Measurements from ENCODE around the gene GALNT10. TPM values are rescaled to one million over a fixed set of nuclear protein-coding genes. Genes with fewer than 3 reads are reported as not detected.

GALNT10 gene
- total RNA-seq, 1 donor from 2014 or later: 57.6 TPM

DNA sequence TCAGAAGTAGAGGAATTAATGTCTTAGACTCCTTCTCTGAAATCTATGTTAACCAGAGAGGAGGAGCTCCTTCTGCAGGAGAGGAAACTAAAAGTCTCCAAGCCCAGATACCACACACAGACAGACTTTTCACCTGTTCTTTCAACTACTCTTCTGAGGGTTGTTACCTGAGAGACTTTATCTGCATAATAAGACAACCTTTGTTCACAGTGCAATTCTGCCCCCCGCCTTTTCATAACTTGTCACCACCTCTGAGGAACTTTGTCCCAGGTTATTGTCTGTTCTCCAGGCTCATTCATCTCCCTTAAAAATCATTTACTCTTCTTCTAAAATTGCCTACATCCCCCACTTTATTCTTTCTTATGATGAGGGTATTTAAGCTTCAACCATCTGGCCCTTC lies 9.4 kb upstream of the GALNT10 start:
- Histone ChIP-seq H3K27me3 (ENCODE audit: low read depth) (no peaks in the 10 kb centered on the region), H3K9me3 (no peaks in the 10 kb centered on the region), H3K4me1 (no peaks in the 10 kb centered on the region), H3K4me3 (no peak overlapping the region), H3K27ac (no peak overlapping the region), H3K36me3 (no peaks in the 10 kb centered on the region)
- intact Hi-C loops (cut with DNase I): no loop called here
- TF ChIP-seq, protein P1, sequence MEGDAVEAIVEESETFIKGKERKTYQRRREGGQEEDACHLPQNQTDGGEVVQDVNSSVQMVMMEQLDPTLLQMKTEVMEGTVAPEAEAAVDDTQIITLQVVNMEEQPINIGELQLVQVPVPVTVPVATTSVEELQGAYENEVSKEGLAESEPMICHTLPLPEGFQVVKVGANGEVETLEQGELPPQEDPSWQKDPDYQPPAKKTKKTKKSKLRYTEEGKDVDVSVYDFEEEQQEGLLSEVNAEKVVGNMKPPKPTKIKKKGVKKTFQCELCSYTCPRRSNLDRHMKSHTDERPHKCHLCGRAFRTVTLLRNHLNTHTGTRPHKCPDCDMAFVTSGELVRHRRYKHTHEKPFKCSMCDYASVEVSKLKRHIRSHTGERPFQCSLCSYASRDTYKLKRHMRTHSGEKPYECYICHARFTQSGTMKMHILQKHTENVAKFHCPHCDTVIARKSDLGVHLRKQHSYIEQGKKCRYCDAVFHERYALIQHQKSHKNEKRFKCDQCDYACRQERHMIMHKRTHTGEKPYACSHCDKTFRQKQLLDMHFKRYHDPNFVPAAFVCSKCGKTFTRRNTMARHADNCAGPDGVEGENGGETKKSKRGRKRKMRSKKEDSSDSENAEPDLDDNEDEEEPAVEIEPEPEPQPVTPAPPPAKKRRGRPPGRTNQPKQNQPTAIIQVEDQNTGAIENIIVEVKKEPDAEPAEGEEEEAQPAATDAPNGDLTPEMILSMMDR (IDR thresholded peaks at IDR 0.05): no peak
- ATAC-seq (no peak), DNase-seq (no peak)

DNA sequence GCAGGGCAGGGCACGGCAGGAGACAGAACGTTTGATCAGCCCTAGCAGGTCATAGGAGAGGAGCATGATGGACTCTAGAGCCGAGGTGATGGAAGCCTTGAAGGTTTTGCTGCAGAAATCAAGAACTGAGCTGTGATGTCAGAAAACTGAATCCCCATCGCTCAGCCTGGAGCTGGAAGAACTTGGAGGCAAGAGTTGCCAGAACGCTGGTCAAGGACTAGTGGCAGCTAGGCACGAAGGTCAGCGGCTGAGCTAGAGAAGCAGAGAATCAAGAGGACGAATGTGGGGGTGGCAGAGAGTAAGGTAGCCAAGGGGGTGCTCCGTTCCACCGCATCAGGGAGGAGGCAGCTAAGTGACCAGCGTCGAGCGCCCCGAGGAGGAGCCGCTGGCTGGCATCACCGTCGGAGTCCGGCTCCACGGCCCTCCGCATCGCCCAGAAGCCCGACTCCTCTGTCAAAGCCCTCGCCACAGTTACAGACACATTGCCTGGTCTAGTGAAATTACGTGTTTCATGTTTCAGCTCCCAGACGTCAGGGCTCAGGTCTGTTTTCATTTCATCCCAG lies 1.2 kb upstream of the GALNT10 start:
- Histone ChIP-seq H3K36me3 (no peaks in the 10 kb centered on the region), H3K27ac (peak overlapping the region; percentile 83), H3K4me1 (peaks cover 43% of the 10 kb centered on the region), H3K9me3 (no peaks in the 10 kb centered on the region), H3K4me3 (peak overlapping the region; percentile 100), H3K27me3 (ENCODE audit: low read depth) (no peaks in the 10 kb centered on the region)
- intact Hi-C loops (cut with DNase I): no loop called here
- ATAC-seq (peak; percentile 30 to 55), DNase-seq (peak; percentile 59)
- TF ChIP-seq, protein P1 (IDR thresholded peaks at IDR 0.05): no peak

DNA sequence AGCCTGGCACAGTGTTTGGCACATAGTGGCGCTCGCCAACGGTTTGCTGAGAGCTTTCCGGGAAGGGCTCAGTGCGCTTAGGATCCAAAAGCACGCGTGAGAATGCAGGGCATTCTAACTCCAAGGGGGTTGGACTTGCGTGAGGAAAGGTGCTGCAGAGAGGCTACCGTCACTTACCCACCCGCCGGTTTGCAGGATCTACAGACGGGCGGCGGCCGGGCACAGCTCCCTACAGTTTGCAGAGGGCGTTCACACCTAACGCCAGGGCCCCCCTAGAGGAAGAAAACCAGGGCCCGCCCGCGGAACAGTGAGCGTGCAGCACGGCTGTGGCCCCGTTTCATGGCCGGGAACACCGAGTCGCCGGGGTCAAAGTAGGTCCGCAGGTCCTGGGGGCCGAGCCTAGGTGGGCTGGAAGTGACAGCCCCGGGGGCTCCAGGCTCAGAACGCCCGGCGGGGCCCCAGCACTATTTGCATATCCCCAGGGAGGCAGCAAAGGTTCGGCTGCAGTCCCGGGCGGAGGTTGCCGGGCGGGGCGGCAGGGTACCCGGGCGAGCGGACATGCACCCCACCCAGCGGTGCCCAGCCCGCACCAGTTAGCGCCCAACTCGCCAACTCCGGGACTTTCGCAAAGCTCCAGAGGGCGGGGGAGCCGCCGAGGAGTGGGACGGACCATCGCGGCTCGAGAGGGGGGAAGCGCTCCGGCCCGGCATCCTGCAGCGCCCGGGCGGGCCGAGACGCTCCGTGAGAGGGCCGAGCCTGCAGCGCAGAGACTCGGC lies 526 bp upstream of the GALNT10 start:
- DNase-seq (peak; percentile 93), ATAC-seq (peak; percentile 96 to 97)
- TF ChIP-seq, protein P1 (IDR thresholded peaks at IDR 0.05): peak; percentile 53
- no peaks in the 10 kb centered on the region for H3K36me3 ChIP-seq
- peak overlapping the region; percentile 83 for H3K27ac ChIP-seq
- peak overlapping the region; percentile 100 for H3K4me3 ChIP-seq
- H3K4me1 ChIP-seq: peaks cover 46% of the 10 kb centered on the region
- H3K27me3 ChIP-seq (ENCODE audit: low read depth): no peaks in the 10 kb centered on the region
- intact Hi-C loops (cut with DNase I): no loop called here
- H3K9me3 ChIP-seq: no peaks in the 10 kb centered on the region

DNA sequence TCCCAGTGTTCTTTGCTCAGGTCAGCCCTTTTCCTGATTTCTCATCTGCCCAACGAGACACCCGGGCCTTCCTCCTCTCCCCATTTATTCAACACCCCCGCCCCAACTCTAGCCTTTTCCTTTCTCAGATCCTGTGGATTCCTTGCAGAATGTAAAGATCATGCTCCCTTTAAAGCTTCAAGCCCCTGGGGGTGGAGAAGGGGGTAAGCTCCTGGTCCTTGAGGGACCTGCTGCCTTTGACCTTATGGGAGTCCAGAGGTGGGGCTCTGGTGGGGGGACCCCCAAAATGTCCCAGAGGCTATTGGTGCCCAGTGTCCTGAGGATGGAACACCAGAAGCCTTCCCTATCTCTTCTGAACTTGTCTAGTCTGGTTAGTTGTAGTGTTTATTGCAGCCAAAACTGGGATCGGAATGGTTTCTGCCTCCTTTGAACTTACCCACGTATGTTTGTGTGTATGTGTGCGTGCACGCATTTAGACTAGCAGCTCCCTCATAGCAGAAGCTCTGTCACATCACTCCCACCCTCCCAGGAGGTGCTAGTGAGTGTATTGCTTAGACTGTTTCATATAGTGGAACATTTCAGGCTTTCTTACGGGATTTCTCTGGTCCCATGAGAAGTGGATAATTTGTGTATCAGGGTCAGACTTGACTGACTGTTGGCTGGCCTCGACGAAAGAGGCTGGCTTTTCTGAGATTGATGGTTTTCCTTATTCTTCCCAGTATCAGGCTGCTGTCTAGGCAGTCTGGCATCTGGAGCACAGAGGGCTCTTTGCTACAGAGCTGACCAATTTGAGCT lies 1.1 kb downstream of the GALNT10 start:
- Histone ChIP-seq H3K27ac (no peak overlapping the region), H3K36me3 (peaks cover 5% of the 10 kb centered on the region), H3K4me3 (peak overlapping the region; percentile 89), H3K4me1 (peaks cover 52% of the 10 kb centered on the region), H3K27me3 (ENCODE audit: low read depth) (no peaks in the 10 kb centered on the region), H3K9me3 (no peaks in the 10 kb centered on the region)
- no peak for DNase-seq
- ATAC-seq: no peak
- TF ChIP-seq, protein P1 (IDR thresholded peaks at IDR 0.05): no peak
- intact Hi-C loops (cut with DNase I): no loop called here

DNA sequence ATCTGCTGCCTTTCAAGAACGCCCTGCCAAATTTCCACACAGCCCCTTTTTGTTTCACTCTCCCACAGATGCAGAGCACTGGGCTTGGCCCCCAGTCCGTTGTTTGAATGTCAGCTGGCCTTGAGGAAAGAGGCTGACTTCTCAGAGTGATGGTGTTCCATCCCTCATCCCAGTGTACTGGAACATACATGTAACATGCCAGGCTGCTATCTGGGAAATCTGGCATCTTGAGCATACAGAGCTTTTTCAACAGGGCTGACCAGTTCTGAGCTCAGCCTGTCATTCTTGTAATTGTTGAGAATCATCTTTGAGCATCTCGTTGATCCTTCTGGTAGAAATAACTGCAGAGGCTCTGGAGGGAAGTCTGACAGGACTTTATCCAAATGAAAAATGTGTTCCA lies 2.8 kb downstream of the GALNT10 start:
- DNase-seq (no peak), ATAC-seq (no peak)
- no peaks in the 10 kb centered on the region for H3K9me3 ChIP-seq
- no peak overlapping the region for H3K27ac ChIP-seq
- H3K4me3 ChIP-seq: no peak overlapping the region
- peaks cover 66% of the 10 kb centered on the region for H3K4me1 ChIP-seq
- TF ChIP-seq, protein P1 (IDR thresholded peaks at IDR 0.05): no peak
- peaks cover 5% of the 10 kb centered on the region for H3K36me3 ChIP-seq
- H3K27me3 ChIP-seq (ENCODE audit: low read depth): no peaks in the 10 kb centered on the region
- intact Hi-C loops (cut with DNase I): no loop called here

All from lower lobe of right lung (tissue), 2 donors.